ENCODE data around the gene GPR78.

Gene GPR78

GRCh38 chr4:8545439-8545765 lies 34.8 kb upstream of the GPR78 start:
- no peaks in the 10 kb centered on the region for H3F3A ChIP-seq (ENCODE audit: insufficient read depth, low read length)
- no peaks in the 10 kb centered on the region for H3K9me2 ChIP-seq (replicated peaks; ENCODE audit: insufficient read depth, low read length)
- no peak overlapping the region for H3K4me2 ChIP-seq (ENCODE audit: low read depth, low read length)
- H2AFZ ChIP-seq (ENCODE audit: low read length), result no peak overlapping the region
- DNase-seq, result no peak
- H3K9ac ChIP-seq (ENCODE audit: low read length), result no peak overlapping the region
- H3K4me1 ChIP-seq (ENCODE audit: low read length), result 0 out of 2 replicates have a peak, but pooled peaks cover under 1% of the 10 kb centered on the region
- H3K36me3 ChIP-seq (replicated peaks; ENCODE audit: insufficient read depth, low read length), result no peaks in the 10 kb centered on the region
- TF ChIP-seq EZH2phosphoT487 (IDR thresholded peaks at IDR 0.05; ENCODE audit: low read length) (no peak), CTCF (IDR thresholded peaks at IDR 0.05; ENCODE audit: low read length) (no peak), EZH2 (optimal IDR thresholded peaks at IDR 0.05; ENCODE audit: low read depth, low read length) (no peak)
- H3K27me3 ChIP-seq (replicated peaks; ENCODE audit: insufficient read depth, low read length), result peaks cover 68% of the 10 kb centered on the region
- H3K9me3 ChIP-seq (replicated peaks; ENCODE audit: insufficient read depth, low read length), result no peaks in the 10 kb centered on the region
- no peak overlapping the region for H3K27ac ChIP-seq (ENCODE audit: low read length)
- no peak overlapping the region for H3K4me3 ChIP-seq (ENCODE audit: low read length)
- H4K20me1 ChIP-seq (ENCODE audit: insufficient read depth, low read length), result no peaks in the 10 kb centered on the region
- H3K79me2 ChIP-seq (ENCODE audit: low read length), result no peaks in the 10 kb centered on the region

GRCh38 chr4:8546766-8547107 lies 33.5 kb upstream of the GPR78 start:
- Histone ChIP-seq H3K27ac (ENCODE audit: low read length) (no peak overlapping the region), H3K27me3 (replicated peaks; ENCODE audit: insufficient read depth, low read length) (peaks cover 71% of the 10 kb centered on the region), H3K9me2 (replicated peaks; ENCODE audit: insufficient read depth, low read length) (no peaks in the 10 kb centered on the region), H3K4me3 (ENCODE audit: low read length) (no peak overlapping the region), H3K9ac (ENCODE audit: low read length) (no peak overlapping the region), H4K20me1 (ENCODE audit: insufficient read depth, low read length) (no peaks in the 10 kb centered on the region), H3K79me2 (ENCODE audit: low read length) (no peaks in the 10 kb centered on the region), H3K4me2 (ENCODE audit: low read depth, low read length) (no peak overlapping the region), H3K36me3 (replicated peaks; ENCODE audit: insufficient read depth, low read length) (no peaks in the 10 kb centered on the region), H3K9me3 (replicated peaks; ENCODE audit: insufficient read depth, low read length) (no peaks in the 10 kb centered on the region), H2AFZ (ENCODE audit: low read length) (no peak overlapping the region), H3F3A (ENCODE audit: insufficient read depth, low read length) (no peaks in the 10 kb centered on the region), H3K4me1 (ENCODE audit: low read length) (no peaks in the 10 kb centered on the region)
- no peak for DNase-seq
- TF ChIP-seq EZH2 (optimal IDR thresholded peaks at IDR 0.05; ENCODE audit: low read depth, low read length), result no peak
- TF ChIP-seq CTCF (IDR thresholded peaks at IDR 0.05; ENCODE audit: low read length), result no peak
- no peak for TF ChIP-seq EZH2phosphoT487 (IDR thresholded peaks at IDR 0.05; ENCODE audit: low read length)

GRCh38 chr4:8547108-8547911 lies 32.9 kb upstream of the GPR78 start:
- peak; percentile 47 for DNase-seq
- H3K27me3 ChIP-seq (replicated peaks; ENCODE audit: insufficient read depth, low read length), result peaks cover 73% of the 10 kb centered on the region
- H2AFZ ChIP-seq (ENCODE audit: low read length), result no peak overlapping the region
- TF ChIP-seq EZH2 (optimal IDR thresholded peaks at IDR 0.05; ENCODE audit: low read depth, low read length), result no peak
- TF ChIP-seq CTCF (IDR thresholded peaks at IDR 0.05; ENCODE audit: low read length), result peak; percentile 67
- H3F3A ChIP-seq (ENCODE audit: insufficient read depth, low read length), result no peaks in the 10 kb centered on the region
- no peak overlapping the region for H3K9ac ChIP-seq (ENCODE audit: low read length)
- no peaks in the 10 kb centered on the region for H3K36me3 ChIP-seq (replicated peaks; ENCODE audit: insufficient read depth, low read length)
- H3K27ac ChIP-seq (ENCODE audit: low read length), result no peak overlapping the region
- H3K9me3 ChIP-seq (replicated peaks; ENCODE audit: insufficient read depth, low read length), result no peaks in the 10 kb centered on the region
- no peaks in the 10 kb centered on the region for H4K20me1 ChIP-seq (ENCODE audit: insufficient read depth, low read length)
- no peaks in the 10 kb centered on the region for H3K9me2 ChIP-seq (replicated peaks; ENCODE audit: insufficient read depth, low read length)
- no peaks in the 10 kb centered on the region for H3K4me1 ChIP-seq (ENCODE audit: low read length)
- no peak overlapping the region for H3K4me2 ChIP-seq (ENCODE audit: low read depth, low read length)
- H3K79me2 ChIP-seq (ENCODE audit: low read length), result no peaks in the 10 kb centered on the region
- no peak overlapping the region for H3K4me3 ChIP-seq (ENCODE audit: low read length)

Data from MM.1S (cell line).